SK-N-SH (cell line): Measurements from ENCODE around the gene AGGF1.

Source experiments
- GATA2 ChIP-seq: sonication (generic); formaldehyde crosslinking; IDR thresholded peaks from 2 replicates; pipeline ENCODE4 v1.5.0; 2020; ENCODE audit warnings: mild to moderate bottlenecking, missing genetic modification reagents
- POLR2AphosphoS5 ChIP-seq: IDR thresholded peaks from 2 replicates; pipeline ENCODE4 v1.6.1; 2012; ENCODE audit warnings: low read depth, low read length
- TF ChIP-seq, protein P1 (sequence below): fragments of 200-600 bp; sonication (generic); IDR thresholded peaks from 2 replicates; pipeline ENCODE4 v1.6.1; 2017; ENCODE audit warnings: antibody characterized with exemption, mild to moderate bottlenecking, moderate library complexity

DNA sequence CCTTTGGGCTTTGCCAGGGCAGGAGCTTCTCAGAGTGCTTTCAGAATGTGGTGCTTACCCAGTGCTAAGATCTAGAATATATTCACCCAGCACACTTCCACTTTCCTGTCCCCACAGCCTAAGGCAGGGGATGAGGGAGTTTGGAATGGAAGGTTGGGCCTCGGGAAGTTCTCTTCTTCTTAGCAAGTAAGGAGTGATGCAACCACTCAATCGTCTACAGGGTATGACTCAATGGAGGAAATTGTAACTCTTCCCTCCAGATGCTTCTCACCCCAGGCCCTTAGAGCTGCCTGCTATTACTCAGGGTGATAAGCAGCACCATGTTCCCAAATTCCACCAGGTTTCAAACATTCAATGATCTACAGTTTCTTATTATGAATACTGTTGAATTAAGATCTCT is 30.8 kb upstream of the AGGF1 start:
- TF ChIP-seq GATA2 (CRISPR knock-in tag) (no peak), POLR2AphosphoS5 (no peak)
- TF ChIP-seq, protein P1, sequence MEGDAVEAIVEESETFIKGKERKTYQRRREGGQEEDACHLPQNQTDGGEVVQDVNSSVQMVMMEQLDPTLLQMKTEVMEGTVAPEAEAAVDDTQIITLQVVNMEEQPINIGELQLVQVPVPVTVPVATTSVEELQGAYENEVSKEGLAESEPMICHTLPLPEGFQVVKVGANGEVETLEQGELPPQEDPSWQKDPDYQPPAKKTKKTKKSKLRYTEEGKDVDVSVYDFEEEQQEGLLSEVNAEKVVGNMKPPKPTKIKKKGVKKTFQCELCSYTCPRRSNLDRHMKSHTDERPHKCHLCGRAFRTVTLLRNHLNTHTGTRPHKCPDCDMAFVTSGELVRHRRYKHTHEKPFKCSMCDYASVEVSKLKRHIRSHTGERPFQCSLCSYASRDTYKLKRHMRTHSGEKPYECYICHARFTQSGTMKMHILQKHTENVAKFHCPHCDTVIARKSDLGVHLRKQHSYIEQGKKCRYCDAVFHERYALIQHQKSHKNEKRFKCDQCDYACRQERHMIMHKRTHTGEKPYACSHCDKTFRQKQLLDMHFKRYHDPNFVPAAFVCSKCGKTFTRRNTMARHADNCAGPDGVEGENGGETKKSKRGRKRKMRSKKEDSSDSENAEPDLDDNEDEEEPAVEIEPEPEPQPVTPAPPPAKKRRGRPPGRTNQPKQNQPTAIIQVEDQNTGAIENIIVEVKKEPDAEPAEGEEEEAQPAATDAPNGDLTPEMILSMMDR = no peak
